Measurements from ENCODE around the gene GATA2. TPM values are rescaled to one million over a fixed set of nuclear protein-coding genes. Genes with fewer than 3 reads are reported as not detected.

The GATA2 gene
- total RNA-seq, 1 donor from 2014 or later = 1.7 TPM

DNA sequence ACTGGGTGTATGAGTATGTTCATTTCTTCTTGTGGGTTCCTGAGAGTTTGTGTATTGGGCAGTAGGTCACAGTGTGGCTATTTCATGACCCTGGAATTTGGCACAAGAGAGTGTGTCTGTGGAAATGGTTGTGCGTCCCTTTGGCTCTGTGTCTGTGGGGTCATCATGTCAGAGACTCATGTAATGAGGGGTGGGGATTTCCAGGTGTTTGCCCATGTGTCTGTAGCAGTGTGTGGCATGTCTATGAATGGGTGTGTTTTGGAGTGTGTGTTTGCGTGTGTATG, 1.3 kb upstream of the GATA2 start:
- TF ChIP-seq, protein P1, sequence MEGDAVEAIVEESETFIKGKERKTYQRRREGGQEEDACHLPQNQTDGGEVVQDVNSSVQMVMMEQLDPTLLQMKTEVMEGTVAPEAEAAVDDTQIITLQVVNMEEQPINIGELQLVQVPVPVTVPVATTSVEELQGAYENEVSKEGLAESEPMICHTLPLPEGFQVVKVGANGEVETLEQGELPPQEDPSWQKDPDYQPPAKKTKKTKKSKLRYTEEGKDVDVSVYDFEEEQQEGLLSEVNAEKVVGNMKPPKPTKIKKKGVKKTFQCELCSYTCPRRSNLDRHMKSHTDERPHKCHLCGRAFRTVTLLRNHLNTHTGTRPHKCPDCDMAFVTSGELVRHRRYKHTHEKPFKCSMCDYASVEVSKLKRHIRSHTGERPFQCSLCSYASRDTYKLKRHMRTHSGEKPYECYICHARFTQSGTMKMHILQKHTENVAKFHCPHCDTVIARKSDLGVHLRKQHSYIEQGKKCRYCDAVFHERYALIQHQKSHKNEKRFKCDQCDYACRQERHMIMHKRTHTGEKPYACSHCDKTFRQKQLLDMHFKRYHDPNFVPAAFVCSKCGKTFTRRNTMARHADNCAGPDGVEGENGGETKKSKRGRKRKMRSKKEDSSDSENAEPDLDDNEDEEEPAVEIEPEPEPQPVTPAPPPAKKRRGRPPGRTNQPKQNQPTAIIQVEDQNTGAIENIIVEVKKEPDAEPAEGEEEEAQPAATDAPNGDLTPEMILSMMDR (IDR thresholded peaks at IDR 0.05; ENCODE audit: unreplicated experiment) = no peak

GRCh38 chr3:128493570-128494366, 767 bp upstream of the GATA2 start:
- H3K4me3 Mint-ChIP-seq (ENCODE audit: low read depth) = no peak overlapping the region
- peaks cover 14% of the 10 kb centered on the region for H3K4me1 Mint-ChIP-seq (ENCODE audit: low read depth)
- H3K27ac Mint-ChIP-seq = no peak overlapping the region
- H3K27me3 Mint-ChIP-seq = peaks cover 83% of the 10 kb centered on the region
- H3K36me3 Mint-ChIP-seq (ENCODE audit: insufficient read depth) = no peaks in the 10 kb centered on the region
- TF ChIP-seq, protein P1 (IDR thresholded peaks at IDR 0.05; ENCODE audit: unreplicated experiment) = no peak
- H3K9me3 Mint-ChIP-seq (ENCODE audit: low read depth) = no peaks in the 10 kb centered on the region
- DNase-seq (ENCODE audit: low spot score, unreplicated experiment) = no peak

More for the DNA sequence above, 1.3 kb upstream of the GATA2 start:
- peaks cover 14% of the 10 kb centered on the region for H3K4me1 Mint-ChIP-seq (ENCODE audit: low read depth)
- H3K27ac Mint-ChIP-seq = no peak overlapping the region
- peaks cover 86% of the 10 kb centered on the region for H3K27me3 Mint-ChIP-seq
- H3K36me3 Mint-ChIP-seq (ENCODE audit: insufficient read depth) = no peaks in the 10 kb centered on the region
- no peaks in the 10 kb centered on the region for H3K9me3 Mint-ChIP-seq (ENCODE audit: low read depth)
- no peak for DNase-seq (ENCODE audit: low spot score, unreplicated experiment)
- no peak overlapping the region for H3K4me3 Mint-ChIP-seq (ENCODE audit: low read depth)

DNA sequence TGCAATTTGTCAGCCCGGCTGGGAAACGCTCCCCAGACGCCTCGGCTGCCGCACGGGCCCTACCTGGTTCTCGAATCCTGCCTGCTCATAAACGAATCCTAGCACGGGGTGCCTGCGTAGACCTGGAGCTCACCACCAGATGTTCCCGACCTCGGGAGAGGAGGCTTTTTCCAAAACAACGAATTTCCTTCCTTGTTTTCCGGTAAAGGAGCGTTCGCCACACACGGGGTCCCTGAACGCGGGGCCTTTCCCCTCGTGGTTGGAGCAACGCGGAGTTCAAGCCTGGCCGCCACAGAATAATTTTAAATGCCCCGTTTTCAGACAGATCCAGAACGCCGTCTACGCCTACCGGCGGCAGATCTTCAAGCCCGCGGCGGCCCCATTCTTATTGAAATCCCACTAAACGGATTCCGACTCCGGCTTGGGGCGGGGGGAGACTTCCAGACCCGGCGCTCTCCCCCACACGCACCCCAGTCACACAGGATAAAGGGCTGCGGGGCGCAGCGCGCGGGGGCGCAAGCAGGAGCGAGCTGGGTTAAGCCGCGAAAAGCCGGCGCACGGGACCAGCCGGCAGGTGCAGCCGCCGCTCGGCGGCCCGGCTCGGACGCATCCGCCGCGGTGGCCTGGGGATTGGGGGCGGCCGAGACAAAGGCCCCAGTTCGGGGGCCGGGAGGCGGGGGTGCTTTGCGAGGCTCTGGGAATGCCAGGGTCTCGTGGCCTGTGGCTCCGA, 895 bp downstream of the GATA2 start:
- peaks cover 77% of the 10 kb centered on the region for H3K27me3 Mint-ChIP-seq
- H3K4me3 Mint-ChIP-seq (ENCODE audit: low read depth) = no peak overlapping the region
- no peaks in the 10 kb centered on the region for H3K9me3 Mint-ChIP-seq (ENCODE audit: low read depth)
- peaks cover 13% of the 10 kb centered on the region for H3K4me1 Mint-ChIP-seq (ENCODE audit: low read depth)
- TF ChIP-seq, protein P1 (IDR thresholded peaks at IDR 0.05; ENCODE audit: unreplicated experiment) = no peak
- H3K36me3 Mint-ChIP-seq (ENCODE audit: insufficient read depth) = no peaks in the 10 kb centered on the region
- H3K27ac Mint-ChIP-seq = peak overlapping the region; percentile 29
- DNase-seq (ENCODE audit: low spot score, unreplicated experiment) = no peak

GRCh38 chr3:128491691-128491940, 1.4 kb downstream of the GATA2 start:
- DNase-seq (ENCODE audit: low spot score, unreplicated experiment) = no peak
- Mint-ChIP-seq H3K4me1 (ENCODE audit: low read depth) (peaks cover 11% of the 10 kb centered on the region), H3K4me3 (ENCODE audit: low read depth) (no peak overlapping the region), H3K27ac (peak overlapping the region; percentile 41), H3K27me3 (peaks cover 77% of the 10 kb centered on the region), H3K9me3 (ENCODE audit: low read depth) (no peaks in the 10 kb centered on the region), H3K36me3 (ENCODE audit: insufficient read depth) (no peaks in the 10 kb centered on the region)
- TF ChIP-seq, protein P1 (IDR thresholded peaks at IDR 0.05; ENCODE audit: unreplicated experiment) = no peak

DNA sequence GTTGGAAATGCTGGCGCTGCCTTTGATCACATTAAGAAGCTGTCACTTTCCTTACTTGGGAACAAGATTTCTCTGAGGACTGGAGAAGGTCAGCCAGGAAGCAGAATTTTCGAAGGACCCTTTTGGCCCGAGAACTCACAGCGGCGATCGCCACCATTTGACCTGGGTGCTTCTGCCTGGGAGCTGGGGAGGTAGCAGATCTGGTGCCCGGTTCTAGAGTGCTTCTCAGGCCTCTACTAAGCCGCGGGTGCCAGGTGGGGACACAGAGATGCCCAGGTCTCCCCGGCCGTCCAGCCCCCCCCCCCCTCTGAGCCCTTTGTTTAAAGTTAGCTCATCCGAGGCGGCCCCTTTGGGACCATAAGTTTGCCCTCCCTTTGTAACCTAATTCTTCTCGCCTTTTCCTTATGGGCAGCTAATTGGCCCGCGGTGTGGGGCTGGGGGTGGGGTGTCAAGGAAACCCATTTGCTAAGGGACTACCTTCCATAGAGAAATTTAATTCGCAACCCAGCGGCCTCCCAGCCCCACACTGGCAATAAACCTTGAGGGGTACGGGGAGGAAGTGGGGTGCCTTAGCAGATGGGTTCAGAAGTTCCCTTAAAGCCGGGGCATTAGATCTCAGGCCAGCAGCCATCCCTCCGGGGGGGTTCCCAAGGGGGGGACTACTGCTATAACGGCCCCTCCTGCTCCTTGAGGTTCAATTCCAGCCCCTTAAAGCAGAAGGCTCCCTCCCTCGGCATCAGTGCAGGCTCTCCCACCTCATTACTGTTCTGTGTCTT, 1.9 kb downstream of the GATA2 start:
- no peak for DNase-seq (ENCODE audit: low spot score, unreplicated experiment)
- Mint-ChIP-seq H3K27ac (peak overlapping the region; percentile 41), H3K4me3 (ENCODE audit: low read depth) (no peak overlapping the region), H3K9me3 (ENCODE audit: low read depth) (no peaks in the 10 kb centered on the region), H3K36me3 (ENCODE audit: insufficient read depth) (no peaks in the 10 kb centered on the region), H3K4me1 (ENCODE audit: low read depth) (peaks cover 12% of the 10 kb centered on the region), H3K27me3 (peaks cover 77% of the 10 kb centered on the region)
- TF ChIP-seq, protein P1 (IDR thresholded peaks at IDR 0.05; ENCODE audit: unreplicated experiment) = no peak

Measured in progenitor cell of endocrine pancreas (in vitro differentiated cells).